LNCAP (cell line): ENCODE measurements around the gene SH3BP2.

Experiments
- CTCF ChIP-seq: fragments of 450-650 bp; IDR thresholded peaks from 2 replicates; pipeline ENCODE4 v1.5.1; 2017; ENCODE audit warnings: mild to moderate bottlenecking

SH3BP2 gene

GRCh38 chr4:2857349-2857927, 64.6 kb downstream of the SH3BP2 start:
- no peak for TF ChIP-seq CTCF

- no peak for TF ChIP-seq CTCF
Measured at GRCh38 chr4:2858451-2859217, 65.7 kb downstream of the SH3BP2 start.

- no peak for TF ChIP-seq CTCF
Measured at GRCh38 chr4:2859514-2859913, 66.6 kb downstream of the SH3BP2 start.

- no peak for TF ChIP-seq CTCF
Measured at GRCh38 chr4:2860391-2861348, 67.8 kb downstream of the SH3BP2 start.

- TF ChIP-seq CTCF, result no peak
Measured at GRCh38 chr4:2861631-2862436, 68.9 kb downstream of the SH3BP2 start.

- TF ChIP-seq CTCF, result no peak
Measured at GRCh38 chr4:2862528-2862927, 69.6 kb downstream of the SH3BP2 start.

- TF ChIP-seq CTCF, result no peak
Measured at GRCh38 chr4:2863649-2864048, 70.8 kb downstream of the SH3BP2 start.
